ENCODE data around the gene LFNG. TPM values are rescaled to one million over a fixed set of nuclear protein-coding genes. Genes with fewer than 3 reads are reported as not detected.

The LFNG gene
- total RNA-seq, 2 donors from 2014 or later: 16.0 to 47.2 TPM

- no peak for TF ChIP-seq CTCF (conservative IDR thresholded peaks at IDR 0.05)
- H3K27ac Mint-ChIP-seq: no peak overlapping the region
- H3K27ac ChIP-seq (ENCODE audit: low read depth, low read length): no peak overlapping the region
These were observed 57.3 kb downstream of the LFNG start for GRCh38 chr7:2576742-2577491.

More at GRCh38 chr7:2576742-2577491, 57.3 kb downstream of the LFNG start:
- Mint-ChIP-seq H3K9me3 (no peaks in the 10 kb centered on the region), H3K27me3 (ENCODE audit: insufficient read depth) (no peaks in the 10 kb centered on the region), H3K4me1 (peaks cover 5% of the 10 kb centered on the region), H3K36me3 (ENCODE audit: low read depth) (peaks cover 32% of the 10 kb centered on the region), H3K4me3 (no peak overlapping the region)
- DNase-seq: no peak
- no peak overlapping the region for H3K9ac ChIP-seq (ENCODE audit: extremely low read depth, low read length, poor library complexity, severe bottlenecking)
- H3K36me3 ChIP-seq (ENCODE audit: control insufficient read depth, insufficient read depth, low read length): peaks cover 17% of the 10 kb centered on the region
- H3K4me1 ChIP-seq (ENCODE audit: control insufficient read depth, insufficient read depth, low read length): peaks cover 4% of the 10 kb centered on the region
- no peaks in the 10 kb centered on the region for H3K27me3 ChIP-seq (ENCODE audit: control insufficient read depth, insufficient read depth, low read length, poor library complexity, severe bottlenecking)
- H3K4me3 ChIP-seq (ENCODE audit: low read length): no peak overlapping the region
- 95% methylated on average over 40 to 56 of the region's 56 CpGs for WGBS, 2 experiments (ENCODE audit: insufficient coverage in 1 of 2, insufficient read length in 1 of 2)
- no peaks in the 10 kb centered on the region for H3K9me3 ChIP-seq (ENCODE audit: control insufficient read depth, low read length)

Small RNA genes within 50 kb of the gene (microRNA-seq; reads per million reads assigned to microRNA genes)
- not detected for gene MIR4648 (ENCODE audit: borderline microRNAs expressed)

Other genes with a start within 250 kb of the LFNG start
- 10 to 100 TPM; 53.0 to 53.2 TPM for gene SNX8, start 205.3 kb upstream of the LFNG start, total RNA-seq
- gene EIF3B, start 164.9 kb upstream of the LFNG start, total RNA-seq: 100 to 1,000 TPM; 172 to 220 TPM
- 10 to 100 TPM; 14.5 to 18.5 TPM for gene CHST12, start 116.2 kb upstream of the LFNG start, total RNA-seq
- not detected for gene GRIFIN, start 43.4 kb upstream of the LFNG start, total RNA-seq
- gene BRAT1, start 35.8 kb downstream of the LFNG start, total RNA-seq: 10 to 100 TPM; 42.1 to 42.7 TPM
- gene IQCE, start 39.2 kb downstream of the LFNG start, total RNA-seq: 10 to 100 TPM; 15.4 to 20.8 TPM
- gene TTYH3, start 112.2 kb downstream of the LFNG start, total RNA-seq: 100 to 1,000 TPM; 145 to 152 TPM
- 1 to 10 TPM in 1 of 2 donors, under 1 TPM in 1; 0.66 to 1.6 TPM for gene AMZ1, start 168.4 kb downstream of the LFNG start, total RNA-seq

Data from endodermal cell (in vitro differentiated cells).